Measurements from ENCODE around the gene LRBA.

- TF ChIP-seq SMARCB1 (IDR thresholded peaks at IDR 0.05; ENCODE audit: insufficient read length, low read depth) (no peak), ZNF133 (CRISPR knock-in tag; IDR thresholded peaks at IDR 0.05) (no peak), CHD4 (IDR thresholded peaks at IDR 0.05; ENCODE audit: insufficient read depth, insufficient replicate concordance, low read depth, low read length, poor library complexity, severe bottlenecking) (no peak), DLX4 (CRISPR knock-in tag; IDR thresholded peaks at IDR 0.05) (no peak), NR2F6 (CRISPR knock-in tag; IDR thresholded peaks at IDR 0.05) (no peak)
Observed at GRCh38 chr4:150976478-150977118, 38.5 kb downstream of the LRBA start.

All from K562 (cell line).